ENCODE results near the gene DOCK11. TPM values are rescaled to one million over a fixed set of nuclear protein-coding genes. Genes with fewer than 3 reads are reported as not detected.

DOCK11 gene
- total RNA-seq, 2 experiments from 2014 or later = 27.0 to 34.7 TPM

- Histone ChIP-seq H3K9me3 (ENCODE audit: low read length) (no peaks in the 10 kb centered on the region), H3K4me1 (ENCODE audit: insufficient read depth, low read length, poor library complexity, severe bottlenecking) (no peaks in the 10 kb centered on the region), H3K36me3 (ENCODE audit: insufficient read depth, low read length) (peaks cover 38% of the 10 kb centered on the region), H4K20me1 (ENCODE audit: insufficient read depth, low read length) (no peaks in the 10 kb centered on the region), H2AFZ (ENCODE audit: low read length) (no peak overlapping the region), H3K4me3 (ENCODE audit: low read depth, low read length, poor library complexity, severe bottlenecking) (no peak overlapping the region), H3K27ac (ENCODE audit: low read depth, low read length, poor library complexity, severe bottlenecking) (no peak overlapping the region), H3K9me2 (ENCODE audit: insufficient read depth, low read length) (no peaks in the 10 kb centered on the region), H3K79me2 (ENCODE audit: insufficient read depth, low read depth, low read length) (no peaks in the 10 kb centered on the region), H3K4me2 (ENCODE audit: low read length) (no peak overlapping the region)
- intact Hi-C loops (cut with micrococcal nuclease; ENCODE audit: unreplicated experiment) = no loop called here
- ChIA-PET POLR2A (no interaction called here), CTCF (ENCODE audit: unreplicated experiment) (no interaction called here)
- no peak for DNase-seq (ENCODE audit: low spot score)
- TF ChIP-seq EZH2phosphoT487 (IDR thresholded peaks at IDR 0.05; ENCODE audit: borderline replicate concordance, low read depth, low read length) = no peak
- no peak for TF ChIP-seq CTCF (conservative IDR thresholded peaks at IDR 0.05; ENCODE audit: low read length)
- no TSS peak for BruUV-seq (replicated peaks)
Measured at GRCh38 chrX:118632862-118633261, 137.2 kb downstream of the DOCK11 start.

GRCh38 chrX:118633530-118633929 lies 137.9 kb downstream of the DOCK11 start:
- Histone ChIP-seq H3K4me2 (ENCODE audit: low read length) (no peak overlapping the region), H3K27ac (ENCODE audit: low read depth, low read length, poor library complexity, severe bottlenecking) (no peak overlapping the region), H3K79me2 (ENCODE audit: insufficient read depth, low read depth, low read length) (no peaks in the 10 kb centered on the region), H2AFZ (ENCODE audit: low read length) (no peak overlapping the region), H3K4me3 (ENCODE audit: low read depth, low read length, poor library complexity, severe bottlenecking) (no peak overlapping the region), H3K36me3 (ENCODE audit: insufficient read depth, low read length) (peaks cover 31% of the 10 kb centered on the region), H3K9me3 (ENCODE audit: low read length) (no peaks in the 10 kb centered on the region), H3K4me1 (ENCODE audit: insufficient read depth, low read length, poor library complexity, severe bottlenecking) (no peaks in the 10 kb centered on the region), H4K20me1 (ENCODE audit: insufficient read depth, low read length) (no peaks in the 10 kb centered on the region), H3K9me2 (ENCODE audit: insufficient read depth, low read length) (no peaks in the 10 kb centered on the region)
- TF ChIP-seq EZH2phosphoT487 (IDR thresholded peaks at IDR 0.05; ENCODE audit: borderline replicate concordance, low read depth, low read length) (no peak), CTCF (conservative IDR thresholded peaks at IDR 0.05; ENCODE audit: low read length) (no peak)
- DNase-seq (ENCODE audit: low spot score) = no peak
- ChIA-PET POLR2A (no interaction called here), CTCF (ENCODE audit: unreplicated experiment) (no interaction called here)
- intact Hi-C loops (cut with micrococcal nuclease; ENCODE audit: unreplicated experiment) = no loop called here
- no TSS peak for BruUV-seq (replicated peaks)

GRCh38 chrX:118634336-118634735 lies 138.7 kb downstream of the DOCK11 start:
- Histone ChIP-seq H2AFZ (ENCODE audit: low read length) (no peak overlapping the region), H3K4me3 (ENCODE audit: low read depth, low read length, poor library complexity, severe bottlenecking) (no peak overlapping the region), H3K4me1 (ENCODE audit: insufficient read depth, low read length, poor library complexity, severe bottlenecking) (no peaks in the 10 kb centered on the region), H3K4me2 (ENCODE audit: low read length) (no peak overlapping the region), H3K9me2 (ENCODE audit: insufficient read depth, low read length) (no peaks in the 10 kb centered on the region), H3K79me2 (ENCODE audit: insufficient read depth, low read depth, low read length) (no peaks in the 10 kb centered on the region), H4K20me1 (ENCODE audit: insufficient read depth, low read length) (no peaks in the 10 kb centered on the region), H3K27ac (ENCODE audit: low read depth, low read length, poor library complexity, severe bottlenecking) (no peak overlapping the region), H3K9me3 (ENCODE audit: low read length) (no peaks in the 10 kb centered on the region), H3K36me3 (ENCODE audit: insufficient read depth, low read length) (peaks cover 29% of the 10 kb centered on the region; the same call in 1 of the 2 replicates)
- TF ChIP-seq CTCF (conservative IDR thresholded peaks at IDR 0.05; ENCODE audit: low read length) = no peak
- TF ChIP-seq EZH2phosphoT487 (IDR thresholded peaks at IDR 0.05; ENCODE audit: borderline replicate concordance, low read depth, low read length) = no peak
- DNase-seq (ENCODE audit: low spot score) = no peak
- intact Hi-C loops (cut with micrococcal nuclease; ENCODE audit: unreplicated experiment) = no loop called here
- no TSS peak for BruUV-seq (replicated peaks)
- POLR2A ChIA-PET = no interaction called here
- CTCF ChIA-PET (ENCODE audit: unreplicated experiment) = no interaction called here
